ENCODE measurements around the gene ATXN10.

The ATXN10 gene

DNA sequence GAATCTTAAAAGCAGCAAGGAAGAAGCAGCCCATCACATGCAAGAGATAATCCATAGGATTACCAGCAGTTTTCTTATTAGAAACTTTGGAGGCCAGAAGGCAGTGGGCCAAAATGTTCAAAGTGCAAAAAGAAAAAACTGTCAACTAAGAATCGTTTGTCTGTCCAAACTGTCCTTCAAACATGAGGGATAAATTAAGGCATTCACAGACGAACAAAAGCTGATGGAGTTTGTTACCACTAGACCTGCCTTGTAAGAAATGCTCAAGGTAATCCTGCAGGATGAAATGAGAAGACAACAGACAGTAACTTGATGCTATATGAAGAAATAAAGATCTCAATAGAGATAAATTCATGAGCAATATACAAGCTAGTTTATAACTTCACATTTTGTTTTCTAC is 154.9 kb downstream of the ATXN10 start:
- DNase-seq (ENCODE audit: low read depth): no peak

DNA sequence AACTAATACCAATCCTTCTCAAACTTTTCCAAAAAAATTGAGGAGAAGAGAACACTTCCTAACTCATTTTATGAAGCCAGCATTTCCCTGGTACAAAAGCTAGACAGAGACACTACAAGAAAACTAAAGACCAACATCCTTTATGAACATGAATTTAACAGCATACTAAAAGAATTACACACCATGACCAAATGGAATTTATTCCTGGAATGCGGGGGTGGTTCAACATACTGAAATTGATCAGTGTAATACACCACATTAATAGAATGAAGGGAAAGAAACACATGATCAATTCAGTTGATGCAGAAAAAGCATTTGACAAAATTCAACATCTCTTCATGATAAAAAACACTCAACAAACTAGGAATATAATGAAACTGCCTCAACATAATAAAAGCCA is 157.2 kb downstream of the ATXN10 start:
- DNase-seq (ENCODE audit: low read depth): no peak

DNA sequence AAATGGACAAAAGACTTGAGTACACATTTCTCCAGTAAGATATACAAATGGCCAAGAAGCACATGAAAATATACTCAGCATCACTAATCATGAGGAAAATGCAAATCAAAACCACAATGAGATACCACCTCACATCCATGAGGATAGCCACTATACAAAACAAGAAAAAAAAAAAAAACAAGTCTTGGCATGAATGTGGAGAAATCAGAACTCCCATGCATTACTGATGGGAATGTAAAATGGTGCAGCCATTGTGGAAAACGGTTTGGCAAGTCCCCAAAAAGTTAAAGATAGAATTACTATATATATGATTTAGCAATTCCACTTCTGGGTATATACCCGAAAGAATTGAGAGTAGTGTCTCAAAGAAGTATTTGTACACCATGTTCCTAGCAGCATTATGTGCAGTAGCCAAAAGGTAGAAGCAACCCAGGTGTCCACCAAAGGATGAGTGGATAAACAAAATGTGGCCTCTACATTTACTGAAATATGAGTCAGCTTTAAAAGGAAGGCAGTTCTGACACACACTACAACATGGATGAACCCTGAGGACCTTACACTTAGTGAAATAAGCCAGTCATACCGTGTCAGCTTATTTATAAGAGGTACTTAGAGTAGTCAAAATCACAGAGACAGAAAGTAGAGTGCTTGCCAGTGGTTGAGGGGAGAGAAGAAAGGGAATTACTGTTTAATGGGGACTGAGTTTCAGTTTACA is 159.1 kb downstream of the ATXN10 start:
- DNase-seq (ENCODE audit: low read depth): no peak

DNA sequence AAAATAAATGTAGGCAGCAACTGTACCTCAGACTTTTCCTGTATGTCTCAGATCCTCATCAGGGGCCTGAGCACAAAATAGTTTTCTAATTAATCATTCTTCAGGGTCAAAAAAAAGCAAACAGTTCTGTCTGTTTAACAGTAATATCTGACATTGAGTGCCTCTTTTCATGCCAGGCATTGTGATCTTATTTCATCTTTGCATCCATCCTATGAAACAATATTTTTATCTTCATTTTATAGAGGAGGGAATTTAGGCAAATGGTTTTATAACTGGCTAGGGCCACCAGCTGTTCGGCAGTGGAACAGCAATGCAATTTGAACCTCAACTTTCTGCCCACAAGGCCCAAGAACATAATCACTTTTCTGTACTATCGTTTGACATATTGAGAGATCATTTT is 159.8 kb downstream of the ATXN10 start:
- DNase-seq (ENCODE audit: low read depth): no peak

DNA sequence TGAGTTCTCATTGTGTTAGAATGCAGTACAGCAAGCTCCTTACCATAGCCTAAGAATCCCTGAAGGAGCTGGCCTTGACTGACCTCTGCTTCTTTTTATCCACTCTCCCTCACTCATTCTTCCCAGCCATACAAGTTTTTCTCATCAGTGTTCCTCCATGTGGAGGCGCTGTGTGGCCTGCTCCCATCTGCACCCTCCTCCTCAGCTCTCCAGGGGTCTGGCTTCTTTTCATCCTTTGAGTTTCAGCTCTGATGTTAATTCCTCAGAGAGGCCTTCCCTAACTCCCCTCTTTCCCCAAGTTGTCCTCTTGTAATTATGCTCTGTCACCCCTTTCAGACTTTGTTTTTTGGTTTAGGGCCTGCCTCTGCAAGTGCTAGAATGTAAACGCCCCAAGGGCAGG is 160.5 kb downstream of the ATXN10 start:
- DNase-seq (ENCODE audit: low read depth): no peak

DNA sequence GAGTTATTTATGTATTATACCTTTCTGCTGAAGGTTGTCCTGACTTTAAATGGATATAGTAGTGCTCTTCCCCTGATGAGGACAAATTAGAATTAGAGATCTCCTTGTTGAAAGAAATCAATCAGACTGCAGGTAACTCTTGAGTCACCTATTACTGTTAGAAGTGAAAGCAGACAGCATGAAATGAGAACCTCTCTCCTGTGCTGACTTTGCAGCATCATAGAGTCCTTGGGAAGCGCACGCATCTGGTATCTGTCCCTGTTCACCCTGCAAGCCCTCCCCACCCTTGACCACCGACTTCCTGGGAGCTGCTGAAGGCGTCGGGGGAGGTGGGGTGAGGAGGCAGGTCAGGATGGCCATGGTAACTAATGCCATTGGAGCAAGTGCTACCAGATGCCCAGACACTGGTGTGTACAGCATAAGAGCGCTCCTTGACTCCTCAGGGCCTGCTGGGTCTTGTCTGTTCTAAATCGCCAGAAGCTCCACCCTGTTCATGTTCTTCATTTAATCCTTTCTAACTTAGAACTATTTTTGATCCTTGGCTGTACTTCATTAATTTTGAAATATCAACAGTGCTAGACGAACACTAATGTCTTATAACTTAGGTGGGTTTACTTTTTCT is 161.4 kb downstream of the ATXN10 start:
- DNase-seq (ENCODE audit: low read depth): no peak

DNA sequence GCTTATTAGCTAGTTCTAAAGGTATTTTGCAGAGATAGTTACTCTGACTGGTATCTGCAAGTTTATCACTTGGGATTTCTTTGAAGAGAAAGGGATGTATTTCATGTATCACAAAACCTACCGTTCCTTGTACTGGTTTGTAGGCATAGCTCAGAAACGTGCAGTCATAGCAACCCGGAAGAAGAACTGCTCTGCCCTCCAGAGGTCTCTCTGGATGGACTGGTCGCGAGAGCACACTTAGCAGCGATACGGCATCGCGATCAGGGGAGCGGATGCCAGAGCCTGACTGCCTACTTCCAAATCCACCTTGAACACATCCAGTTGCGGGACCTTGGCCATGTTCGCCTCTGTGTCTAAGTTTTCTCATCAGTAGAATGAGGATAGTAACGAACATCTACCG is 162.0 kb downstream of the ATXN10 start:
- DNase-seq (ENCODE audit: low read depth): no peak

DNA sequence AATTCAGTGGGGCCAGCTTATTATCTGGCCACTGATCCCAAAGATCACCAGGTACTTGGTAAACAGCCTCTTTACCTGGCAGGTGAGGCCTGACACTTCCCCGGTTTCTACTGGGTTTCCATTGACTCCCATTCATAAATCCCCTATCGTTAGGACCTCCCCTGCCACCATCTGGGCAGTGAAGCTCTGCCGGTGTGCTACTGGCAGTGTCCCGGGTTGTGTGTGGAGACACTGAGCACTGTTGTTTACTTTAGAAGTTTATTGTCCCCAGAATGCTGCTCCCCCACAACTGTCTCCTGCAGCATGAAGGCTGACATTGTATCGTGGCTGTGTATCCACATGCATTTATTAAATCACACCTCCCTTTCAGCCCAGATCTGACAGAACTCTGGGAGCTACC is 162.6 kb downstream of the ATXN10 start:
- DNase-seq (ENCODE audit: low read depth): no peak

DNA sequence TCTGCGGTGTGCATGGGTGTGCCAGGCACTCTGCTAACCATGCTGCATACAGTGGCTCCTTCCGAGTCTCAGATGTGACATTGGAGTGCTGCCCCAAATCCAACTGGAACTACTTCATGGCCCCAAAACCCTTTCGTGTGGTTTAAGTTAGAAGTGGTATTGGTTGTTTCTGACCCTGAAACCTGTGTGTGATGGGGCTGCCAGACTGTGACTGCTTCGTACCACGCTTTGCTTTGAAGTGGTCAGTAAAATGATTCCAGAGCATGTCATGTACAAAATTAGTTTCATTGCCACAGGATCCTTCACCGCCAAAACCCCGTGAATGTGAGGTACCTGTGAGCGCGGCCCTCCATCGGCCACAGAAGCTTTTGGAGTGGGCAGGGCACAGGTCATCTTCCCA is 163.2 kb downstream of the ATXN10 start:
- no peak for DNase-seq (ENCODE audit: low read depth)

DNA sequence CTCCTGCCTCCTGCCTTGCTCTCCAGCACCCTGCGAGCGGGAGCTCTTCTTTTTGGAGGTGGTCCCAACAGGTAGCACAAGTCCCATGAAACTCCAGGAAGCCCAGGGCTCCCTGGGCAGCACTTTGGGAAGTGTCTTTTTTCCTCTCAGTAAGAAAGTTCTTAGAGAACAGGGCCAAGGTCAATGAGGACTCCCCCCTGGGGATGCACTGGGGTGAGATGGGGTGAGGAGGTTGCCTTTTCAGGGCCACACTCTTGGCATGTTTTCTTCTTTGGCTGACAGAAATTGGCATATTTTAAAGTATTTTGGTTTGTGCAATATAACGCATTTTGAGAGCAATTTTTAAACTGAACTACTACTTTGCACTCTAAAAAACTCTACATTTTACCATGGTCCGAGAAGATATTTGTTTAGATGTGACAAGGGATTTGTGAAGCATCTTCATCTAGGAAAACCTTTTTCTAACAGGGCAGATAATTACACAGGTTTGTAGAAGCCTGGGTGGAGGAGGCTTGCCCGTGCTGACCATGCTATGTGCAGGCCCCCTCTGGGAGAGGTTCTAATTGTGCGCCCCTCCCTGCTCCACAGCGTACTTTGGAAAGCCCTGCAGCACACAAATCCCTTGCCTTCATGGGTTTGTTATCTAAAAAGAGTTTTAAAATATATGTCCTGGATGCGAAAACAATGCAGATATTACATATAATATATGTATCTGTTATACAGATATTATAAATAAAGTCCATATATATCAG is 165.0 kb downstream of the ATXN10 start:
- no peak for DNase-seq (ENCODE audit: low read depth)

DNA sequence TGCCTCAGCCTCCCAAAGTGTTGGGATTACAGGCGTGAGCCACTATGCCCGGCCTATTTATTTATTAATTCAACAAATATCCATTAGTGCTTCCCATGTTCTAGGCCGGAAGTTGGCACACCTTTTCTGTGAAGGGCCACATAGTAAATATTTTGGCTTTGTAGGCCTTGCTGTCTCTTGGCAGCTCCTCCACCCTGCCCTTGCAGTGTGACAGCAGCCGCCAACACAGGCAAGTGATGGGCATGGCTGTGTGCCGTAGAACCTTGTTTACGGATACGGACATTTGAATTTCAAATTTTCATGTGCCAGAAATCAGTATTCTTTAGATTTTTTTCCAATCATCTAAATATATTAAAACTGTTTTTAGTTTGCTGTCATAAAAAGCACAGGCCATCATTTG is 165.9 kb downstream of the ATXN10 start:
- DNase-seq (ENCODE audit: low read depth): no peak

DNA sequence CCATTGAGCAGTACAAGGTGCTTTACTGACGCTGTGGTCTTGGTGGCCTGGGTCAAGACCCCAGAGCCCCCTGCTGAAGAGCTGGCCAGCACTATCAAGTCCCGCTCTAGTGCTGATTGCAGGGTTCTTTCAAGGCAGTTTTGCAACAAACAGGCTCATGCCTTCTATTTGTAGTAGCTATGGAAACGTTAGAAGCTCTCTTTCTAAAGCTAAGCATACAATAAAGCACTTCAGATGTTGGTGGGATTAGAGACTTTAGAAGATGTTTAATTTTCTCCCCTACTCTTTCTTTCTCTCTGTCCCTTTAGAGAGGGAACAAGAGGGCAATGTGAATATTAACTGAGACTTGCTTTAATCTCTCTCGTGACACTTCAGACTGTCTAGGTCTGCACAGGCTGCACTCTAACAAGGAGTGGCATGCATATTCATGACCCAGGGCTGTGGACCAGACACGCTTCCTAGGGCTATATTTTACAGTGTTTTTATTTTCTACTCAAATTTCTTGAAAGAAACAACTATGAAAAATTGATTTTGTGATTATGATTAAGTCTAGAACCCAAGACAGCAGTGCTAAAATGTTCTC is 166.8 kb downstream of the ATXN10 start:
- no peak for DNase-seq (ENCODE audit: low read depth)

DNA sequence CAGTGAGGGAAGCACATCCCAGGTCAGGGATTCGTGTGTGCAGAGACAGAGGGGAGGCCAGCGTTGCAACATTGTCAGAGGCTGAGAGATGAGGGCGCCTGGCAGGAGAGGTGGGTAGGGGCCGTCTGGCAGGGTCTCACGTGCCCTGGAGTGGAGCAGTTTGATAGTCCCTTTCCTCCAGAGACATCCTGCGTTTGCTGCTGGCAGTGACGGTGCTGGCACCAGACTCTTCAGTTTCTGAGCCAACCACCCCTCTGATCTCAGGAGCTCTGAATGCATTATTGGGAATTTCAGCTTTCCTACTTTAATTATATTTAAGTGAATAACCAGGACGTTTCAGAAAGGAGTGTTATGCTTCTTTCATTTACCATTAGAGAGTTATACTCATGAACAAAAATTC is 168.8 kb downstream of the ATXN10 start:
- DNase-seq (ENCODE audit: low read depth): no peak

DNA sequence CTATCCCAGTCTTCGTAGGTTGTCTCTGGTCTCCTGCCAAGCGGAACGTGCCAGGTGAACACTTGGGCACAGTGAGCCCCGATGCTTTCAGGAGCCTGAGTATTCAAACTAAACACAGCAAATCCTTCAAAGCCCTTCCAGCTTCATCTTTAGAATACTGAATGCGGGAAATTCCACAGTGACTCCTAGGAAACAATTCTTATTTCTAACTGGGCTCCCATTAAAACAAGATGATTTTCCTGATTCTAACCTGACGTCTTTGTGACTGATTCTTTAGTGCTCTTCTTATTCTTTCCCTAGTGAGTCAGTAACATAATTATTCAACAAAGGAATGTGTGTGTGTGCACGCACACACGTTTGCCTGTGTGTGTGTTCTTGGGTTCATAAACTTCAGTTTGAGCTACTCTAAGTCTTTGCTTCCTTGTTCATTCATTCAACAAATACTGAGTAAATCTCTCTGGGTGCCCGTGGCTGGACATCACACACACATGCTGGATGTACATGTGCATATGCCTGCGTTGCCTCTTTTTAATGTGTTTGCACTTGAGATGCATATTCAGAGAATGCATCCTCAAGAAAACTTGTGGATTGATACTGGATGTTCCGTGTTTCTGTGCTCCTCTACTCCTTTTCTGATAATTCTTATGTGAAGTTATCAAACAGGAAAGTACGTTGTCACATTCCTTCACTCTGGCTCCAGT is 170.8 kb downstream of the ATXN10 start:
- no peak for DNase-seq (ENCODE audit: low read depth)

DNA sequence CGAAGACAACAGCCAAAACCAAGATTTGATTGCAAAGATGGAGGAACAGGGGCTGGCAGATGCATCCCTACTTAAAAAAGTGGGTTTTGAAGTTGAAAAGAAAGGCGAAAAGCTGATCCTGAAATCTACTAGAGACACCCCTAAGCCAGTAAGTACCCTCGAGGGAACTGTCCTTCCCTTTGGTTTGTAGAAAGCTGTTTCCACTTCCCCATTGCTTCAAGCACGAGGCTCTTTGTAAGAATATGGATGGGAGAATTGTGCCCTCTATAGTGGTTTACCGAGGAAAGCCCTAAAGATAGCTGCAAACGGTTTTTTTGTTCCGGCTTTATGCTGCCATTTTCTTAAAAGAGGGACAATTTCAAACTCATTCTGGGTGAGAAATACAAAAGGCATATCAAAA is 171.4 kb downstream of the ATXN10 start:
- DNase-seq (ENCODE audit: low read depth): no peak

DNA sequence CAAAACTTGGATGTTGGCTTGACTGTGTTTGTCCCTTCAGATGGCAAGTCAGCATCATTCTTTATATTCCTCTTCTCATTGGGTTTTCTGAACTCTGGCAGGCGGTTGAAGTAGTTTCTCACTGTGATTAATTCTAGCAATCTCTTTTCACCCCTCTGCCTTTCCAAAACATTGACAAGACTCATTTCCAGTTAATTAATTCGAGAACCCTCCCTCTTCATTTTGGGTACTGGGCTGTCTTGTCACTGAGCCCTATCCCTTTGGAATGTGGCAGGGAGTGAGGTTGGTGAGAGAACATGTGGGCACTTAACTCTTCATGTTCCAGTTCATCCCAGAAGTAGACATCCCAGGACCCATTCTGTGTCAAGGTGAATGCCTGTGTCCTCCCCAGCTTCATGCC is 172.4 kb downstream of the ATXN10 start:
- DNase-seq (ENCODE audit: low read depth): no peak

DNA sequence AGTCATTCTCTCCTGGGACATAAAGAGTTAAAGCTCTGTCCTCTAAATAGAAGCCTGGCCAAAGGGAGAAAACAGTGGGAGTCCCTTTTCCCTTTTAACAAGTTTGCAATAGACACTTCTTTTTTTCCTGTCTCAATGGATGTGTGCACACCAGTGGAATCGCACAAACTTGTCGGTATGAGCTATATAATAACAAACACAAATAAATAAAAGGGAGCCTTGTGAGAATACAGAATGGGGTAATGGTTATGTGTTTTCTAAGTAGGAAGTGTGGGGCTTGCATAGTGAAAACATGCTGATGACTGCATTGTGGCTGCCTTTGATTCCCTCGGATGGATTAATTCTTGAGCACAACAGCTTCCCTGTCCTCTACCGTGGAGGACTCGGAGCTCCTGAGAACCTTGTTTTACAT is 173.4 kb downstream of the ATXN10 start:
- DNase-seq (ENCODE audit: low read depth): no peak

DNA sequence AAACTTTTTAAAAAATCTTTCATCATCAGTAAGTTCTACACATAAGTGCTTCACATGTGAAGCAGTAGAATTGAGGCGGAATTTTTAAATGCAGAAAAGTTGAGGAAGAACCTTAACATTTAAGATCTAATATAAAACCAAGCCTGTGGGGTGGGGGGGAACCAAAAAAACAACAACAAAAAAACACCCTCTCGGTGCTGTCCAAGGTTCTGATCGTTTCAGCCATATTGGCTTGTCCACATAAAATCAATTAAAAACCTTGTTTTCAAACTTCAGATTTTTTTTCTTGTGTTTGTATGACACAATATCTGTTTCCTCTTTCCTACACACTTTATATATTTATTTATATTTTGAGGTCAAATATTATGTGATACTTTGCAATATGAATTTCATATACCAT is 175.3 kb downstream of the ATXN10 start:
- DNase-seq (ENCODE audit: low read depth): no peak

DNA sequence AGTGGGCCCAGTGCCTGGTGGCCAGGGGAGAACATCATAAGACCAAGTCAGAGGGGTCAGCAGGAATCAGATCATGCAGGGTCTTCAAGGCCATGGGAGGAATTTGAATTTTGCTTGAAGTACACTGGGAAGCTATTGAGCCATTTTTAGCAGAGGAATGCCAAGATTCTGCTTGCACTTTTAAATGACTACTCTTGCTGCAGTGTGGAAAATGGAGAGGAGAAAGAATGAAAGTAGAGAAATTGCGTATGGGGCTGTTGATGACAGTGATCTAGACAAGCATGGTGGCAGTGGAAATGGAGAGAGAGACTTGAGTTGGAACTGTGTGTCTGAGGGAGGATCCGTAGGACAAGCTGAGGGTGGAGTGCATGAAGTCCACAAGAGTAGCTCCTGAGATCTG is 177.3 kb downstream of the ATXN10 start:
- DNase-seq (ENCODE audit: low read depth): no peak

DNA sequence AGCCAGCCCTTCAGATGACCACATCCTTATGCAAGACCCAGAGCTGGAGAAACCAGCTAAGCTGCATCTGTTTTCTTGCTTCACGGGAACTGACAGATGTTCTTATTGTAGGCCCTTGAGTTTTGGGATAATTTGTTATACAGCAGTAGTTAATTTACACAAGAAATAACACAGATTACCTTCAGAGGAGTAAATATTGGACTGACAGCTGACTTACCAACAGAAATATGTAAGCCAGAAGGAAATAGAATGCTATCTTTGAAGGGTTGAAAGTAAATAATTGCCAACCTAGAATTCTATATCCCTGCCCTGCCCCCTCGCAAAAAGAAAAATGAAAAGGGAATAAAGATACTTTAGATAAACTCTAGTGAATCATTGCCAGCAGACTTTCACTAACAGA is 181.2 kb downstream of the ATXN10 start:
- no peak for DNase-seq (ENCODE audit: low read depth)

DNA sequence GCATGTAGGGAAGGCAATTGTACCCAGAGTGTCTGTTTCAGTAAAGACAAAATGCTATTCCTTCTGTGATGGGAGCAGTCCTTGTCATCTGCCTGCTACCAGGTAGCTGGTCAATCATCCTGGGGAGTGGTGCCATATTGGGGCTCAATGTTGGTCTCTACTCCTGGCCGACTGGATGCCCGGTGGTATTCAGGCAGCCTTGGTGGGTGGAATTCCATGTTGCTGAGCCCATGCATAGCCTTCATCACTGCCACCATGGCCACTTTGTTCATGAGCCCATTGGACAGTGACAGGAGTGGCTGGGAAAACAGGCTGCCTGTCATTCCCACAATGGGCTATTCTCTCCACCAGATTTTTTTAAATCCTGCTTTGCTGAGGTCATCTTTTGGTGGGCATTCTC is 184.3 kb downstream of the ATXN10 start:
- DNase-seq (ENCODE audit: low read depth): no peak

DNA sequence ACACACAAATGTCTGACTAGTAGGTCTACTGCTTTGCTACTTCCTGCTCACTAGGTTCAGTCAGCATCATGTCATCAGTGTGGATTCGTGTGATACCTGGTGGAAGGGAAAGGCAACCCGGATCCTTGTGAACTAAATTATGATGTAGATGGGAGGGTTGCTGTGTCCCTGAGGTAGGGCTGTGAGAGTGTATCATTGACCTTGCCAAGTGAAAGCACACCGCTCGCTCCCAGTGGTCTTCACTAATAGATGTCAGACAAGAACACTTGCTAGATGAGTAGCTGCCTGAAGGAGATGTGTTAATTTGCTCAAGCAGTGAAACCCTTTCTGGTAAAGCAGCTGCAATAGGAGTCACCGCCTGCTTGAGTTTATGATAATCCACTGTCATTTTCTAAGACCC is 185.9 kb downstream of the ATXN10 start:
- no peak for DNase-seq (ENCODE audit: low read depth)

Measured in stimulated activated CD8-positive, alpha-beta memory T cell treated with anti-CD3 and anti-CD28 coated beads, Interleukin-12 subunit alpha, Interleukin-12 subunit beta, amount 100 ng/mL, for 1 hour (primary cell).